WERI-Rb-1 (cell line): Measurements from ENCODE around the gene CBR3.
A peak's percentile ranks its signal among the peaks of the same experiment; 100 is the strongest.

ENCODE experiments used
- DNase-seq: peaks from one replicate; pipeline ENCODE4 v3.0.0-alpha.2; 2020
- H3K27ac ChIP-seq: fragments of 250-450 bp; sonication (Bioruptor Pico); 2 replicates; pipeline ENCODE4 v1.5.1; 2020; ENCODE audit warnings: mild to moderate bottlenecking, moderate library complexity
- H3K27me3 ChIP-seq: fragments of 250-450 bp; sonication (Bioruptor Pico); 2 replicates; pipeline ENCODE4 v1.5.1; 2021; ENCODE audit warnings: mild to moderate bottlenecking, low read depth, moderate library complexity; ENCODE audit not compliant: insufficient read depth, severe bottlenecking
- H3K36me3 ChIP-seq: fragments of 250-450 bp; sonication (Bioruptor Pico); 2 replicates; pipeline ENCODE4 v1.5.1; 2020; ENCODE audit warnings: mild to moderate bottlenecking, moderate library complexity
- H3K4me3 ChIP-seq: 2 replicates; pipeline ENCODE4 v1.5.1; 2011; ENCODE audit warnings: low read depth, mild to moderate bottlenecking, control low read depth, low read length
- H3K9me3 ChIP-seq: fragments of 250-450 bp; sonication (Bioruptor Pico); 2 replicates; pipeline ENCODE4 v1.5.1; 2021; ENCODE audit warnings: mild to moderate bottlenecking, moderate library complexity; ENCODE audit not compliant: severe bottlenecking
- CTCF ChIP-seq: IDR thresholded peaks from 2 replicates; pipeline ENCODE4 v1.5.1; 2011; ENCODE audit warnings: low read depth, mild to moderate bottlenecking, control low read depth, inconsistent platforms, low read length

CBR3 gene

DNA sequence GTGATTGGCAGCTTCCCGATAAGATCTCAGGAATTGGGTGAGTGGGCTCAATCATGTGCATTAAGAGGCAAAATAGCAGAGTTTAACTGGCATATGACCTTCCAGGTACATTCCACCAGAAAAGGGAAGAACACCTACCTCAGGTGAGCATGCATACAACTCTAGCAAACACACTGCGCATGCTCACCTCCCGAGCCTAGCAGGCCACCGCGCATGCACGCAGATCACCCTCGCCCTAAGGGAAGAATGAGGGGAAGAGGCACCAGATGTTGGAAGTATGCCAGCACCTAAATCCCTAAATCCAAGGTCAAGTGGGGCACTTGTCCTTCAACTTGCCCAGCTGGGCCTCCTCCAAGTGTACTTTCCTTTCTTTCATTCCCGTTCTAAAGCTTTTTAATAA, 23.6 kb upstream of the CBR3 start:
- no peaks in the 10 kb centered on the region for H3K36me3 ChIP-seq
- no peak for TF ChIP-seq CTCF
- H3K4me3 ChIP-seq = no peak overlapping the region
- peaks cover 15% of the 10 kb centered on the region for H3K9me3 ChIP-seq
- no peak for DNase-seq
- no peak overlapping the region for H3K27ac ChIP-seq
- H3K27me3 ChIP-seq = no peaks in the 10 kb centered on the region

DNA sequence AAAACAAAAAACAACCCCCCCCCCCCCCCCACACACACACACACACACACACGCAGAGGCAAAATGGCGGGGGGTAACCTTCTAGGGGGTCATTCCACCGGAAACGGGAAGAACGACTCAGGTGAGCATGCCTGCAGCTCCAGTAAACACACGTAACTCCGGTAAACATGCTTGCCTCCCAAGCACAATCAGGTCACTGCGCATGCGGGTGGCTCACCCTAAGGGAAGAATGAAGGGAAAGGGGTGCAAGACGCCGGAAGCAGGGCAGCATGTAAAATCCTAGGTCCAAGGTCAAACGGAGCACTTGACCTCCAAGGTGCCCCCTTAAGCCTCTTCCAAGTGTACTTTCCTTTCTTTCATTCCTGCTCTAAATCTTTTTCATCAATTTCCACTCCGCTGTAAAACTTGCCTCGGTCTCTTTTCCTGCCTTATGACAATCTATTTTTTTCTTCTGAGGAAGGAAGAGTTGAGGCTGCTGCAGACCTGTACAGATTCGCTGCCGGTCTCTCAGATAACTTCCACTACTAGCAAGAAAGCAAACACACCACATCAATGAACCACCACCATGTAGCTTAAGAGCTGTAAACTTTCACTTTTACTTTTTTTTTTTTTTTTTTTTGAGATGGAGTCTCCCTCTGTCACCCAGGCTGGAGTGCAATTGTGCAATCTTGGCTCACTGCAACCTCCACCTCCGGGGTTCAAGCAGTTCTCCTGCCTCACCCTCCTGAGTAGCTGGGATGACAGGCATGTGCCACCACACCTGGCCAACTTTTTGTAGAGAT, 21.0 kb upstream of the CBR3 start:
- Histone ChIP-seq H3K4me3 (no peak overlapping the region), H3K36me3 (no peaks in the 10 kb centered on the region), H3K27me3 (no peaks in the 10 kb centered on the region), H3K9me3 (peaks cover 20% of the 10 kb centered on the region), H3K27ac (no peak overlapping the region)
- TF ChIP-seq CTCF = no peak
- no peak for DNase-seq

DNA sequence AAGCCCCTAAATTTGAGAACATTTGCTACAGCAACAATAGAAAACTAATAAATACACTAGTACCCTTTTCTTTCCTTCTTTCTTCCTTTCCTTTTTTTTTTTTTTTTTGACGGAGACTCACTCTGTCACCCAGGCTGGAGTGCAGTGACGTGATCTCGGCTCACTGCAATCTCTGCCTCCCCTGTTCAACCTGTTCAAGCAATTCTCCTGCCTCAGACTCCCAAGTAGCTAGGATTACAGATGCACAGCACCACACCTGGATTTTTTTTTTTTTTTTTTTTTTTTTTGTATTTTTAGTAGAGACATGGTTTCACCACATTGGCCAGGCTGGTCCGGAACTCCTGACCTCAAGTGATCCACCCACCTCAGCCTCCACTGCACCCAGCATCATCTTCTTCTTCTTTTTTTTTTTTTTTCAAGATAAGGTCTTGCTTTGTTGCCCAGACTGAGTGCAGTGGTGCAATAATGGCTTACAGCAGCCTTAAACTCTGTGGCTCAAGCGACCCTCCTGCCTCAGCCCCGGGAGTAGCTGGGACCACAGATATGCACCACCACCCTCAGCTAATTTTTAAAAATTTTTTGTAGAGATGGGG, 19.6 kb upstream of the CBR3 start:
- no peak for TF ChIP-seq CTCF
- H3K27ac ChIP-seq = no peak overlapping the region
- DNase-seq = no peak
- H3K4me3 ChIP-seq = no peak overlapping the region
- H3K36me3 ChIP-seq = no peaks in the 10 kb centered on the region
- no peaks in the 10 kb centered on the region for H3K27me3 ChIP-seq
- peaks cover 12% of the 10 kb centered on the region for H3K9me3 ChIP-seq

DNA sequence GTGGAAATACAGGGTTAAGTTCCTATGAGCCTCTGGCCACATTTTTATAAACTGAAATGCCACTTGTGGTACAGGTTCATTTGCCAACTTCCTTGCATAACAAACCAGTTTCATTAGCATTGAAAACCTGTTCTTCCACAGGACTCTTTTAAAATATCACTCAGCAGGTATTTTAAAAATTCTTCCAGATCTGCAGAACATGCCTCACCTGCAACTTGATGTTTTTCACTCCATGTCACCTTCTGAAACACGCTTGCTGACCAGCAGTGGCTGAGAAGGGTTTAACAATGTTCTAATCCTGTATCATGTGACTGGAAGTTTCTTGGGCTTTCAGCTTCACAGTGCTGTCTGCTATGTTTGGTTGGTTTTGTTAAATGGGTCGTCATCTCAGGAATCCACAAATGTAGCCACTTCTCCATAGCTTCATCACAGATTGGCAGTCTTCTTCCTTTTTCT, 17.6 kb upstream of the CBR3 start:
- H3K4me3 ChIP-seq = no peak overlapping the region
- DNase-seq = no peak
- no peak overlapping the region for H3K27ac ChIP-seq
- no peak for TF ChIP-seq CTCF
- H3K9me3 ChIP-seq = peaks cover 10% of the 10 kb centered on the region
- no peaks in the 10 kb centered on the region for H3K27me3 ChIP-seq
- no peaks in the 10 kb centered on the region for H3K36me3 ChIP-seq

GRCh38 chr21:36120304-36120888, 14.5 kb upstream of the CBR3 start:
- Histone ChIP-seq H3K36me3 (no peaks in the 10 kb centered on the region), H3K9me3 (peaks cover 10% of the 10 kb centered on the region), H3K27ac (no peak overlapping the region), H3K27me3 (no peaks in the 10 kb centered on the region), H3K4me3 (no peak overlapping the region)
- no peak for TF ChIP-seq CTCF
- peak; percentile 42 for DNase-seq
